HG03571 (cell line): ENCODE data around the gene GALE.
"Not testable (repeated sequence)": the region's sequence is repeated elsewhere in the genome, so short reads cannot be mapped to it uniquely, and the experiment has no call there.

Source experiments
- ATAC-seq: cut with Tn5 transposase; IDR thresholded peaks from one replicate; pipeline ENCODE4 v1.9.1; 2021; ENCODE audit not compliant: unreplicated experiment

GALE gene

DNA sequence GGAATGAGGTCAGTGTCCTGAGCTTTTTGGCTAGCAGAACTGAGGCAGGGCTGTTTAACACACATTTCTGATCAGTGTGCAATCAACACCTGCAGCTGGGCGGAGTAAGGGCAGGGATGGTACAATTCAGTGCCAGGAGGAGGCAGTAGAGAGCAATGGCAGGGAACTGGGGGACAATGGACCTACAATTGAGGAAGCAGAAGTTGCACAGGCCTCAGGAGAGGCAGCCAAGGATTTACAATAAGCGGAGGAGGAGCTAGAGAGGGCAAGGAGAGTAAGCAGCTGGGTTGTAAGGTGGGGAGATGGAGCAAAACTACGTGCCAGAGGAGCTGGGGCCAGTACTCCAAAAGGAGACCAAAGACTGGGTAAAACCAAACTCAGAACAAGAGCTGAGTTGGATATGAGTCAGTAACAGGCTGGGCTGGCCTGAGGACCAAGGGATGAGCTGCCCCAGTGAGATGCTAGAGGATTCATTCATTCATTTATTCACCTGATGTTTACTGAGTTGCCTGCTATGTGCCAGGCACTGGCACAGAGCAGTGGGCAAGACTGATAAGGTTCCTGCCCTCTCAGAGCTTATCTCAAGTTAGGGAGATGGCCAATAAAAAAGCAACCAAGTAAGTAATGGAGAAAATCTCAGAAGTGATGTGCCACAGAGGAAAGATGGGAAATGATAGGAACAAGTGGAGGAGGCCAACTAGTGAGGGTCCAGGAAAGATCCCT lies 10.4 kb upstream of the GALE start:
- ATAC-seq, result no peak

GRCh38 chr1:23809751-23810171 lies 9.2 kb upstream of the GALE start:
- ATAC-seq, result no peak

- no peak for ATAC-seq
Observed at GRCh38 chr1:23807453-23807852, 6.9 kb upstream of the GALE start.

DNA sequence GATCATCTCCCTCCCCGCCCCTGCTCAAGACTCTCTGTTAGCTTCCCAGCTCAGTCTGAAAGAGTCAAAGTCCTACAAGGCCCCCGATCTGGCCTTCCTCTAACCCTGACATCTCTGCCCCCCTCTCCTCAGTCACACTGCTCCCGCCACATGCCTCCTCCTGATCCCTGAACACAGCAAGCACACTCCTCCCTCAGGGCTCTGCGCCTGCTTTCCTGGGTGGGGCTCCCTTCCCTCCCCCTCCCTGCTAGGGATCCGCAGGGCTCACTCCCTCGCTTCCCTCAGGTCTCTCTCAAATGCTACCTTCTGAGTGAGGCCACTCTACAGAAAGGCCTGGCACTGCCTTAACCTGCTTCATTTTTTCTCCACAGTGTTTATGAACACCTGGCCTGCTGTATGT lies 5.7 kb upstream of the GALE start:
- no peak for ATAC-seq

DNA sequence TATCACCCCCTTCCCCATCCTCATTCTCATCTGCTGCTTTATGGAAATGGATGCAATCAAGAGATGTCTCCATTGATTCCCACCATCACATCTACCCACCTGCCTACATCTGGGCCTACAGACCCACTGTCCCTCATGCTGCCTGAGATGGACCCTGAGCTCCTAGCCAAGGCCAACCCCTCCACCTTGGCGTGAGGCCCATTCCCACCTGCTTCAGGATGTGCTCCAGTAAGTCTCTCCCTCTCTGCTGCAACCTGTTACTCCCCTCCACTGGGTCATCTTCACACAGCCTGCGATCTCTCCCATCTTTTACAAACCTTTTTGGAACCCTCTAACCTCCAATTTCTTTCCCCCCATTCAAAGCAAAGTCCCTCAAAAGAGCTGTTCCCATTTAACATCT lies 4.5 kb upstream of the GALE start:
- ATAC-seq, result no peak

GRCh38 chr1:23804183-23804835 lies 3.8 kb upstream of the GALE start:
- no peak for ATAC-seq

DNA sequence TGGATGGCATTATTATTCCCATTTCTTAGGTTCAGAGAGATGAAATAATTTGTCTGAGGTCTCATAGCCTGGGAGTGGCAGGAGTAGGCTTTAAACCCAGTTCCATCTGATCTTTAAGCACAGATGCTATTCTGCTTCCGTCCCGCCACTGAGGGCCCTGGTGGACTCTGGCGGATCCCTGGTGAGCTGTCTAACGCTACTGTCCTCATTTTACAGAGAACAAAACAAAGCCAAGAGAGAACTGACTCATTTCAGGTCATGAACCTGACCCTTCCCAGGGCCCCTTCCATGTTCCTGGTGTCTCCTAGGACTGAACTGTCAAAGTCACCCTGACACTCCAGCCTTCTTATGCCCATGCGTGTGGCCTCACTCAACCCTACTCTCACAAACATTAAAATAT lies 3.1 kb upstream of the GALE start:
- no peak for ATAC-seq

DNA sequence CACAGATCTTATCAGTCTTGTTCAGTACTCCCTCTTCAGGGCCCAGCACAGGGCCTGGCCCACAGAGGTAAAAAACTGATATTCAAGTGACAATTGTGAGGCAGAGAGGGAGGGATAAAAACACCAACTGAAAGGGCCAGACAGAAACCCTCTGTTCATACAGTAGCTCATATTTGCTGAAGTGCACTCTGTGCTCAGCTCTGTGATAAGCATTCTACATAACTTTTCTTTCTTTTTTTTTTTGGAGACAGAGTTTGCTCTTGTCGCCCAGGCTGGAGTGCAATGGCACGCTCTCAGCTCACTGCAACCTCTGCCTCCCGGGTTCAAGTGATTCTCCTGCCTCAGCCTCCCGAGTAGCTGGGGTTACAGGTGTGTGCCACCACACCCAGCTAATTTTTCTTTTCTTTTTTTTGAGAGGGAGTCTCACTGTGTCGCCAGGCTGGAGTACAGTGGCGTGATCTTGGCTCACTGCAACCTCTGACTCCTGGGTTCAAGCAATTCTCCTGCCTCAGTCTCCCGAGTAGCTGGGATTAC lies 2.3 kb upstream of the GALE start:
- not testable (repeated sequence) for ATAC-seq

GRCh38 chr1:23801876-23802275 lies 1.3 kb upstream of the GALE start:
- ATAC-seq, result no peak

DNA sequence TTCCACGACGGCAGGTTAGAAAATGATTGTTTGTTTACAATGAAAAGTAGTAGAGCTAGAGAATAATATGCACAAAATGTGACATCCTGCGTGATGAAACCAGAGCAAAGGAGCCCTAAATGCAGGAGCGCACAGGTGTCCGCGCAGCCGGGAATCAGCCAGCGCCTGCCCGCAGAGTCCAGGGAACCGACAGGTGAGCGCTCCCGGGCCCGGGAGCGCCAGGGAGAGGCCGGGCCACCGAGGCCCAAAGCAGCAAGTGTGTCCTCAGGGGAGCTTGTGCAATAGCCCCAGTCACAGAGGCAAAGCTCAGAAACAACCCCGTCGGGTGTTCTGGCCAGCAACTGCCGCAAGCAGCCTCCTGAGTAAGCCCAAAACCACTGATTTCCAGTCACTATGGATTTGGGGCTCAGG lies 789 bp upstream of the GALE start:
- no peak for ATAC-seq

- no peak for ATAC-seq
Observed at GRCh38 chr1:23799570-23800399, 769 bp downstream of the GALE start.

DNA sequence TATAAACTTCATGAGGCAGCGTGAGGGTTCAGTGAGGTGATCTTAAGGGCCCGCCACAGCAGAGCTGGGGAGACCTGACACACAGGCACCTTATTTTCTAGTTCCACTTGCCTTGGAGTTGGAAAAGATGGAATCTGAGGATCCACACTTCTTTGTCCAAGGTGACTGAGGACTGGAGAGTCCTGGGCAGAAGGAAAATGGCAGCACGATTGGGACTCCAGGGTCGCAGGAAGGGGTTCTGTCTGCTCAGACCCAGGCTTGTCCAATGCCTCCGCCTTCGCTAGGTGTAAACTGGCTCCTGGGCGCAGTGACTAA lies 1.3 kb downstream of the GALE start:
- no peak for ATAC-seq

GRCh38 chr1:23798662-23799142 lies 1.9 kb downstream of the GALE start:
- no peak for ATAC-seq

DNA sequence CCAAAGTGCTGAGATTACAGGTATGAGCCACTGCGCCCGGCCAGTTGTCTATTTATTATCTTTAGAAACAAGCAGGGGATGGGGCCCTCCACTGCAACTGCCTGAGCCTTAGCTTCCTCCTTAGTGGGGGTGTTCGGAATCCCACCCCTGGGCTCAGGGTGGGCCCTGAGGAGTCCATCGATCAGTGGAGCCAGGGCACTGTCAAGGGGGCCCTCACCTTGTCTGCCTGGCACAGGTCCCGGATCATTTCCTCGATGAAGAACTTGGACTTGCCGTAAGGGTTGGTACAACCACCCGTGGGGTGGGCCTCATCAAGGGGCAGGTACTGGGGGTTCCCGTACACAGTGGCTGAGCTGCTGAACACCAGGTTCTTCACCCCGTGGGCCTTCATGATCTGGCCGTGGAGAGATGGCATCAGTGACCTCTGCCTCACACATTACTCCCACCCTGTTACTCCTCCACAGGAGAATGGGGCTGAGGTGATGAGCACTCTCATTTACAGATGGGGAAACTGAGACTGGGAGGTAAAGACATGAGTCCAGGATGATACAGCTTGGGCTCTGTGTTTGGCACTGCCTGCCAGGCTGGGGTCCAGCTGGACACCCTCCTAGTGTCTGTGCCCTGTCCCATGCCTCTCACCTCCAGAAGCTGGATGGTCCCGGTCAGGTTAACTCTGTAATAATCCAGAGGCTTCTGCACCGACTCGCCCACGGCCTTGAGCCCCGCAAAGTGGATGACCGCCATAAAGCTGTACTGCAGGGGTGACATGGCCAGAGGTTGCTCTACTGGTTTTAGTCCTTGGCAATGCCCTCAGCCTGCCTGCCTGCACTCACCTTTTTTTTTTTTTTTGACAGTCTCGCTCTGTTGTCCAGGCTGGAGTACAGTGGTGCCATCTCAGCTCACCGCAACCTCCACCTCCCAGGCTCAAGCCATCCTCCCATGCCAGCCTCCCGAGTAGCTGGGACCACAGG lies 2.8 kb downstream of the GALE start:
- no peak for ATAC-seq

- ATAC-seq, result no peak
Observed at GRCh38 chr1:23796466-23797271, 3.9 kb downstream of the GALE start.

DNA sequence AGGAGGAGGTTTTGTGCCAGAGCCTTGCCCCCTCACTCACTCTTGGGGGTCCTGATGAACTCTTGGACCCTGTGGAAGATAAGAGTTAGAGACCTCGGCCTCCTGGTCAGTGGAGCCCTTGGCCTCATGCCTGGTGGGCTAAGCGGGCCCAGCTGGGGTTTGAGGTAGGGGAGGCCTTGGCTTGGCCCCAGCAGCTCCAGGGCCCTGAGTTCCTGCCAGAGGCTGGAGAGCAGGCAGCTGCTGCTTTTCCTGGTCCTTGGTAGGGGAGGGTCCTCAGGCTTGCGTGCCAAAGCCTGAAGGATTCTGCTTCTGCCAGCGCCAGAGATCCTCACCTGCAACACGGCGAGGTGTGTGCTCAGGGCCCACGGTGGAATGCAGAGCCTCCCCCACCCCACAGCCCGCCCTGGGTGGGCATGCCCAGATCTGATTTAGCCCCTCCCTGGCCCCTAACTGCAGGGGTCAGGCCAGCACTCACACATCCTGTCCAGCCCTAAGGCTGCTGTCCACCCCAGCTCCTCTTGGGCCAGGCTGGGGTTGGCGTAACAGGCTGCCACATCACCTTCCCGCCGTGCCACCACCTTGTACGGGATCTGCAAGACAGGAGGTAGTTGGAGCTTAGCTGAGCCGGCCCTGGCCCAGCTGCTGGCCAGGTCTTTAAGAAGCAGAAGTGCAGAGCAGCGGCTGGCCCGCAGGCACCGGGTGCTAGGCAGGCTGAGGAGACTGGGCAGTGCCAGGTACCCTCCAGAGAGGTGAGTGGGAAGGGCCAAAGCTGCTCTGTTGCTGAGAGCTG lies 4.7 kb downstream of the GALE start:
- ATAC-seq, result no peak

DNA sequence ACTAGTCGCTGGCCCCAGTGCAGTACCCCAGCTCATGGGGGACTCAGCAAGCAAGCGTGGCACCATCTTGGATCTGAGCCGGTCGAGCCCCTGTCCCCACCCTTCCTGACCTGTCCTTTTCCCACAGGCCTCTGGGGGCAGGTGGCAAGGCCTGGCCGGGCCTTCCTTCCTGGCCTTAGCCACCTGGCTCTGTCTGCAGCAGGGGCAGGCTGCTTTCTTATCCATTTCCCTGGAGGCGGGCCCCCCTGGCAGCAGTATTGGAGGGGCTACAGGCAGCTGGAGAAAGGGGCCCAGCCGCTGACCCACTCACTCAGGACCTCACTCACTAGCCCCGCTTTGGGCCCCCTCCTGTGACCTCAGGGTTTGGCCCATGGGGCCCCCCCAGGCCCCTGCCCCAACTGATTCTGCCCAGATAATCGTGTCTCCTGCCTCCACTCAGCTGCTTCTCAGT lies 5.8 kb downstream of the GALE start:
- not testable (repeated sequence) for ATAC-seq

- no peak for ATAC-seq
Observed at GRCh38 chr1:23793861-23794731, 6.5 kb downstream of the GALE start.
